ENCODE results near the gene ARHGAP10.

ARHGAP10 gene

DNA sequence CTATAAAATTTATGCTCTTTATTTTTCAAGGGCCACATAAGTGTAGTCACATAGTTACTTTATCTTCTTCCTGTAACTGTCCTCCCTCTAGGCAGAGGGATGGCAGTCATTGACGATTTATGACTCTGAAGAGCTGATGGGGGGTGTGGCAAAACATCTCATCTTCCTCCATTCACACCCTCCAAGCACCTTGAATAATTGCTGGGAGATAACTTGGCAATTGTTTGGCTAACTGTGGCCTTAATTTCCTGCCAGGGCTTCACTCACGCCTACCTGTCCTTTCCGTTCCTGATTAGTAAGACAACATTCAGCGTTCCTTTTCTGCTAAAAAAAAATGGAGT is 329.2 kb downstream of the ARHGAP10 start:
- TF ChIP-seq ZBTB7A (IDR thresholded peaks at IDR 0.05; ENCODE audit: low read depth) (no peak), EP300 (IDR thresholded peaks at IDR 0.05; ENCODE audit: borderline replicate concordance) (no peak), NFIC (IDR thresholded peaks at IDR 0.05) (no peak), FOXM1 (IDR thresholded peaks at IDR 0.05; ENCODE audit: borderline replicate concordance, low read depth) (no peak), TEAD4 (IDR thresholded peaks at IDR 0.05) (no peak), RAD21 (IDR thresholded peaks at IDR 0.05; ENCODE audit: low read depth) (no peak), TAF1 (IDR thresholded peaks at IDR 0.05; ENCODE audit: low read depth) (no peak), YY1 (IDR thresholded peaks at IDR 0.05; ENCODE audit: low read depth) (no peak), CEBPB (IDR thresholded peaks at IDR 0.05) (no peak), EGR1 (IDR thresholded peaks at IDR 0.05) (no peak), CREB1 (IDR thresholded peaks at IDR 0.05; ENCODE audit: low read depth) (no peak), TCF12 (IDR thresholded peaks at IDR 0.05; ENCODE audit: low read depth) (no peak), MAX (IDR thresholded peaks at IDR 0.05) (no peak)
- TF ChIP-seq, protein P1, sequence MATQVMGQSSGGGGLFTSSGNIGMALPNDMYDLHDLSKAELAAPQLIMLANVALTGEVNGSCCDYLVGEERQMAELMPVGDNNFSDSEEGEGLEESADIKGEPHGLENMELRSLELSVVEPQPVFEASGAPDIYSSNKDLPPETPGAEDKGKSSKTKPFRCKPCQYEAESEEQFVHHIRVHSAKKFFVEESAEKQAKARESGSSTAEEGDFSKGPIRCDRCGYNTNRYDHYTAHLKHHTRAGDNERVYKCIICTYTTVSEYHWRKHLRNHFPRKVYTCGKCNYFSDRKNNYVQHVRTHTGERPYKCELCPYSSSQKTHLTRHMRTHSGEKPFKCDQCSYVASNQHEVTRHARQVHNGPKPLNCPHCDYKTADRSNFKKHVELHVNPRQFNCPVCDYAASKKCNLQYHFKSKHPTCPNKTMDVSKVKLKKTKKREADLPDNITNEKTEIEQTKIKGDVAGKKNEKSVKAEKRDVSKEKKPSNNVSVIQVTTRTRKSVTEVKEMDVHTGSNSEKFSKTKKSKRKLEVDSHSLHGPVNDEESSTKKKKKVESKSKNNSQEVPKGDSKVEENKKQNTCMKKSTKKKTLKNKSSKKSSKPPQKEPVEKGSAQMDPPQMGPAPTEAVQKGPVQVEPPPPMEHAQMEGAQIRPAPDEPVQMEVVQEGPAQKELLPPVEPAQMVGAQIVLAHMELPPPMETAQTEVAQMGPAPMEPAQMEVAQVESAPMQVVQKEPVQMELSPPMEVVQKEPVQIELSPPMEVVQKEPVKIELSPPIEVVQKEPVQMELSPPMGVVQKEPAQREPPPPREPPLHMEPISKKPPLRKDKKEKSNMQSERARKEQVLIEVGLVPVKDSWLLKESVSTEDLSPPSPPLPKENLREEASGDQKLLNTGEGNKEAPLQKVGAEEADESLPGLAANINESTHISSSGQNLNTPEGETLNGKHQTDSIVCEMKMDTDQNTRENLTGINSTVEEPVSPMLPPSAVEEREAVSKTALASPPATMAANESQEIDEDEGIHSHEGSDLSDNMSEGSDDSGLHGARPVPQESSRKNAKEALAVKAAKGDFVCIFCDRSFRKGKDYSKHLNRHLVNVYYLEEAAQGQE (IDR thresholded peaks at IDR 0.05; ENCODE audit: low read depth), result no peak
- TF ChIP-seq, protein P2, sequence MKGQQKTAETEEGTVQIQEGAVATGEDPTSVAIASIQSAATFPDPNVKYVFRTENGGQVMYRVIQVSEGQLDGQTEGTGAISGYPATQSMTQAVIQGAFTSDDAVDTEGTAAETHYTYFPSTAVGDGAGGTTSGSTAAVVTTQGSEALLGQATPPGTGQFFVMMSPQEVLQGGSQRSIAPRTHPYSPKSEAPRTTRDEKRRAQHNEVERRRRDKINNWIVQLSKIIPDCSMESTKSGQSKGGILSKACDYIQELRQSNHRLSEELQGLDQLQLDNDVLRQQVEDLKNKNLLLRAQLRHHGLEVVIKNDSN (IDR thresholded peaks at IDR 0.05), result no peak

DNA sequence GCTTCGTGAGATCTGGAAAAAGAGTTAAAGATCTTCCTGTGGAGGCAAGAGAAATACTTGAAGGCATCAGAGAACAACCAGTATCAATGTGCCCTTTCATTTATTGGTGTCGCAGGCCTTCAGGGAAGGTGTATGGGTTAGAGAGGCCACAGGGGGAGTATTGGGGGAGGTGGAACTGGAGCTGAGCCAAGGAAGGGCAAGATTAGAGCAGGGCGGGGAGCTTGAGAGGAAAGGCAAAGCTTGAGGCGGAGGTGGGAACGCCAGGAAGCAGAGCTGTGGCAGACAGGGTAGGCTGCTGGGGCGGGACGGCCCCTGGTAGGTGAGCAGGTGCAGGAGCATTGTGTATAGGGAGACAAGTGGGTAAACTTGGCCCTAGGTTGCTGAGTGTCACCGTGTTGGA is 329.9 kb downstream of the ARHGAP10 start:
- no peak for TF ChIP-seq NFIC (IDR thresholded peaks at IDR 0.05)
- TF ChIP-seq, protein P2 (IDR thresholded peaks at IDR 0.05), result no peak
- TF ChIP-seq CEBPB (IDR thresholded peaks at IDR 0.05), result no peak
- no peak for TF ChIP-seq MAX (IDR thresholded peaks at IDR 0.05)
- no peak for TF ChIP-seq EGR1 (IDR thresholded peaks at IDR 0.05)
- TF ChIP-seq CREB1 (IDR thresholded peaks at IDR 0.05; ENCODE audit: low read depth), result no peak
- no peak for TF ChIP-seq RAD21 (IDR thresholded peaks at IDR 0.05; ENCODE audit: low read depth)
- TF ChIP-seq EP300 (IDR thresholded peaks at IDR 0.05; ENCODE audit: borderline replicate concordance), result no peak
- no peak for TF ChIP-seq TEAD4 (IDR thresholded peaks at IDR 0.05)
- TF ChIP-seq, protein P1 (IDR thresholded peaks at IDR 0.05; ENCODE audit: low read depth), result no peak
- no peak for TF ChIP-seq YY1 (IDR thresholded peaks at IDR 0.05; ENCODE audit: low read depth)

GRCh38 chr4:148062301-148062950 is 330.5 kb downstream of the ARHGAP10 start:
- TF ChIP-seq TCF12 (IDR thresholded peaks at IDR 0.05; ENCODE audit: low read depth) (no peak), FOXM1 (IDR thresholded peaks at IDR 0.05; ENCODE audit: borderline replicate concordance, low read depth) (no peak), YY1 (IDR thresholded peaks at IDR 0.05; ENCODE audit: low read depth) (no peak), EP300 (IDR thresholded peaks at IDR 0.05; ENCODE audit: borderline replicate concordance) (no peak), NFIC (IDR thresholded peaks at IDR 0.05) (no peak), CREB1 (IDR thresholded peaks at IDR 0.05; ENCODE audit: low read depth) (no peak), EGR1 (IDR thresholded peaks at IDR 0.05) (no peak), MAX (IDR thresholded peaks at IDR 0.05) (no peak), CEBPB (IDR thresholded peaks at IDR 0.05) (no peak)
- TF ChIP-seq, protein P1 (IDR thresholded peaks at IDR 0.05; ENCODE audit: low read depth), result no peak
- TF ChIP-seq, protein P2 (IDR thresholded peaks at IDR 0.05), result no peak

DNA sequence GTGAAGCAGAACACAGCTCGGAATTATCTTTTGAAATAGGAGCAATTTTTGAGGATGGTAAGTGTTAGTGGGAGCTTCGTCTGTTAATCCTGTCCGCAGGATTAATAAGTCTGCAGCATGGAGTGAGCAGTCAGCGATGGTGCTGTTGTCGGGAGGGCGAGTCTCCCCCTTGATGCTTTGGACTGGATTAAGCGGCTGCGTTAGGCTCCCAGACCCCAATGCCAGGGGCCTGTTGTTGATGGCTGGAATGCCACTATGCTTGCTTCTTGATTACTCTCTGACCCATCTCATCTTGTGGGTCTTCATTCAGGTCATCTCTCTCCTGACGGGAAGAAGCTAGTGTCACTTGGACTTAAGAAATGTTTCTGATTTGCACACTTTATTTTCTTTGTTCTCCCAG is 332.6 kb downstream of the ARHGAP10 start:
- TF ChIP-seq MAX (IDR thresholded peaks at IDR 0.05) (no peak), ZBTB7A (IDR thresholded peaks at IDR 0.05; ENCODE audit: low read depth) (no peak), TEAD4 (IDR thresholded peaks at IDR 0.05) (no peak), NFIC (IDR thresholded peaks at IDR 0.05) (no peak), EP300 (IDR thresholded peaks at IDR 0.05; ENCODE audit: borderline replicate concordance) (no peak), FOXM1 (IDR thresholded peaks at IDR 0.05; ENCODE audit: borderline replicate concordance, low read depth) (no peak), YY1 (IDR thresholded peaks at IDR 0.05; ENCODE audit: low read depth) (no peak)
- TF ChIP-seq, protein P2 (IDR thresholded peaks at IDR 0.05), result no peak
